NT2/D1 (cell line): ENCODE results near the gene MAP2K5.

Experiments used
- SUZ12 ChIP-seq: IDR thresholded peaks from 2 replicates; pipeline ENCODE4 v1.6.1; 2011; ENCODE audit not compliant: insufficient read length, insufficient read depth; ENCODE audit errors: extremely low read depth
- YY1 ChIP-seq: IDR thresholded peaks from 2 replicates; pipeline ENCODE4 v1.6.1; 2011; ENCODE audit not compliant: insufficient read length, insufficient read depth

- no peak for TF ChIP-seq YY1
- TF ChIP-seq SUZ12: no peak
Measured at GRCh38 chr15:67606742-67607141, 64.2 kb downstream of the MAP2K5 start.
